ENCODE data around the gene P2RY2.

Gene P2RY2

DNA sequence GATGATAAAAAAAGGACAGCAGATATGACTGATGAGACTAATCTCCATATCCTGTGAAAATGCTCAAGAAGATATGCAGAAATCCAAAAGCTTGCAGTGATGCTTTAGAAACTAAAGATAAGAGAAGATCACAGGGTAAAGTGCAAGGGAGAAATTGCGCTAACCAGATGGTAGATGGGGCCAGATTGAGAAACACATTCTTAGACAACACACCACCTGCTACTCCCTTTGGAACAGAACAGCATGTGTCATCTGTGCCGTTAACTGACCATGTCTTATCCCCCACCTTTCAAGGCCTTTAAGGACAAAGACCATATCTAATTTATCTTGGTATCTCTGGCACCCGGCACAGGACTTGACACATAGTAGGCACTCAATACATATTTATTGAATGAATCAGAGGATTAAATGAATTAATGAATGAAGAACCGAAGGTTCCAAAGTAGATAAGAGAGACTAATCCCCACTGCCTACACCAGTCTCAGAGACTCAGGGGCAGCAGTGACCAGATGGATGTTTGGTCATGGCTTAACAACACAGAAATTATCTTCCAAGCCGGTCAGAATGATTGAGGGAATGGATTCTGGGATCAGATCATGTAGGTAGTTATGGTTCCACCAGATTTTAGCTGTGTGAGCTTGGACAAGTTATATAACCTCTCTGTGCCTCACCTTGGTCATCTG is 12.3 kb upstream of the P2RY2 start:
- no peak for DNase-seq (ENCODE audit: low read depth in 3 of 3)

DNA sequence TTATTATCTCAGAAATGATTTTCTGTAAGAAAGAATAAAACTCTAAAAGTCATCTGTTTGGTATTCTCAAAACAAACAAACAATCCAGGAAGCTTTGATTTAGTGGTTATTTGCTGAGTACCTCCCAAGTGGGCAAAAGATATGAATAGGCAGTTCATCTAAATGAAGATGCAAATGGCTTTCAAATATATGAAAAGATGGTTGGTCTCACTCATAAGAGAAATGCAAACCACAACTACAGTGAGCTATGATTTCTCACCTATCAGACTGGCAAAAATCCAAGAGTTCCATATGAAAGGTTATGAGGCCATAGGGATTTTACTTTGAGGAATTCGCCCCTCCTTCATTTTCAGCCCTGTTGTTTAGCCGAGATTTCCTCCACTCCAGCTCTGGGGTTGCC is 11.3 kb upstream of the P2RY2 start:
- no peak for DNase-seq (ENCODE audit: low read depth in 3 of 3)

DNA sequence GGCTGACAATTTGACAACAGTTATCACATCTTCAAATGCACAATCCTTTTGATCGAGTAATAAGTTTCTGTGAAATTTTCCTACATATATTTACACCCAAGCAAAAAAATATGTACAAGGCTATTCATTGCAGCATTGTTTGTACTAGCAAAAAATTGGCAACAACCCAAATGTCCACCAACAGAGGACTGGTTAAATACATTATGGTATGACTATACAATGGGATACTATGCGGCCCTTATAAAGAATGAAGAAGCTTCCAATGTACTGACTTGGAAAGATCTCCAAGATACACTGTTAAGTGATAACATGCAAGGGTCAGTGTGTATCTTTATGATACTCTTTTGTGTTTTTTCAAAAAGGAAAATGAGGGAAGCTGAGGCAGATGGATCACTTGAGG is 8.2 kb upstream of the P2RY2 start:
- no peak for DNase-seq (ENCODE audit: low read depth in 3 of 3)

DNA sequence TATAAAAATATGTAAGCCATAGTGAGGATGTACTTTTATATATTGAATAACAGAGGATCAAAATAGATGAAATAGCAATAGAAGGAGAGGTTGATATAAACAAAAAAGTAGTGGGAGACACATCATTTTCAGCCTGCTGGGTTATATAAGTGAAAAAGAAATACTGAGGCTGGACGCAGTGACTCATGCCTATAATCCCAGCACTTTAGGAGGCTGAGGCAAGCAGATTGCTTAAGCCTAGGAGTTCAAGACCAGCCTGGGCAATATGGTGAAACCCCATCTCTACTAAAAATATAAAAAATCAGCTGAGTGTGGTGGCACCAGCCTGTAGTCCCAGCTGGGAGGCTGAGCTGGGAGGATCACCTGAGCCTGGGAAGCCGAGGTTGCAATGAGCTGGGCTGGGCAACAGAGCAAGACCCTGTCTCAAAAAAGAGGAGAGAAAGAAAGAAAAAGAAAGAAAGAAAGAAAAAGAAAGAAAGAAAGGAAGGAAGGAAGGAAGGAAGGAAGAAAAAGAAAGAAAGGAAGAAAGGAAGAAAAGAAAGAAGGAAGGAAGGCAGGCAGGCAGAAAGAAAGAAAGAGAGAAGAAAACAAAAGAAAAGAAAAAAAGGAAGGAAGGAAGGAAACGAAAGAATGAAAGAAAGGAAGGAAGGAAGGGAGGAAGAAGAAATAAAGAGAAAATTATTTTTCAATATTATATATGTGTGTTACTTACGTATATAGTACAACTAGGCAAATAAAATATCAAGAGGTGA is 7.0 kb upstream of the P2RY2 start:
- DNase-seq (ENCODE audit: low read depth in 3 of 3), result no peak

DNA sequence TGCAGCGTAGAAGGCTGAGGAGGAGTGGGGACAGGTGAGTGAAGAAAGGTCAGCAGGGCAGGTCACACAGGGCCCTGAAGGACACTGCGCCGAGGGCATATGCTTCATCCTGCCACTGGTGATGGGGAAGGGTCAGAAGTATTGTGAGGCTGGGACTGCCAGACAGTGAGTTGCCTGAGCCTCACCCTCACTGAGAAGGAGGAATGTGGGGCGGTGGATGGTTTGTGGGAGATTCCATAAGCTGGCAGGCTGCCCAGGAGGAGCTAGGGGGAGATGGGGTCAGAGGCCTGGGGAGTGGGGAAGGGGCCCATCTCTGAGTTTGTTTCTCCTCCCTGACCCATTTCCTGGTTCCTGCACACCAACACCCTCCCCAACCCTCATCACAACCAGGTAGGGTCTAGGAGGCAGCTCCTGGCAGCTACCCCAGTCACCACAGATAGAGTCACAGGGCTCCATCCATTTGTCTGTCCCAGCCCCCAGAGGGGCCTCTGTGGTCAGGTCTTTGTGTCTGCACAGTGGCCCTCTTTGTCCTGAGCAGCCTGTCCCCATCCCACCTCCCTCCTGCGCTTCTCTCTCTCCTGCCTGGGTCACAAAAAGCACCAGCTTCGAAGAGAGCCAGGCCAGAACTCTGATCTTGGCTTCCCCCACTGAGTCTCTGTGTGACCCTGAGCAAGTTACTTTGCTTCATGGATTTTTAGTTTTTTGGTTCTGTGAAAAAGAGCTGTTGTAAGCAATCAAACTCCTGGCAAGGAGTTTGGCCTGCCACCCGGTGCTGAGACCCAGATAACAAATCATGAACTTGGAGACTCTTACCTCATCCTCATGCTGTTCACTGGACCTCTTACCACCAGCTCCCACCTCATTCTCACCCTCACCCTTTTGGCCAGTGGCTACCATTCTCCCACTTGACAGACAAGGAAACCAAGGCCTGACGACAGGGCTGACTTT is 4.6 kb upstream of the P2RY2 start:
- DNase-seq (ENCODE audit: low read depth in 3 of 3), result no peak

DNA sequence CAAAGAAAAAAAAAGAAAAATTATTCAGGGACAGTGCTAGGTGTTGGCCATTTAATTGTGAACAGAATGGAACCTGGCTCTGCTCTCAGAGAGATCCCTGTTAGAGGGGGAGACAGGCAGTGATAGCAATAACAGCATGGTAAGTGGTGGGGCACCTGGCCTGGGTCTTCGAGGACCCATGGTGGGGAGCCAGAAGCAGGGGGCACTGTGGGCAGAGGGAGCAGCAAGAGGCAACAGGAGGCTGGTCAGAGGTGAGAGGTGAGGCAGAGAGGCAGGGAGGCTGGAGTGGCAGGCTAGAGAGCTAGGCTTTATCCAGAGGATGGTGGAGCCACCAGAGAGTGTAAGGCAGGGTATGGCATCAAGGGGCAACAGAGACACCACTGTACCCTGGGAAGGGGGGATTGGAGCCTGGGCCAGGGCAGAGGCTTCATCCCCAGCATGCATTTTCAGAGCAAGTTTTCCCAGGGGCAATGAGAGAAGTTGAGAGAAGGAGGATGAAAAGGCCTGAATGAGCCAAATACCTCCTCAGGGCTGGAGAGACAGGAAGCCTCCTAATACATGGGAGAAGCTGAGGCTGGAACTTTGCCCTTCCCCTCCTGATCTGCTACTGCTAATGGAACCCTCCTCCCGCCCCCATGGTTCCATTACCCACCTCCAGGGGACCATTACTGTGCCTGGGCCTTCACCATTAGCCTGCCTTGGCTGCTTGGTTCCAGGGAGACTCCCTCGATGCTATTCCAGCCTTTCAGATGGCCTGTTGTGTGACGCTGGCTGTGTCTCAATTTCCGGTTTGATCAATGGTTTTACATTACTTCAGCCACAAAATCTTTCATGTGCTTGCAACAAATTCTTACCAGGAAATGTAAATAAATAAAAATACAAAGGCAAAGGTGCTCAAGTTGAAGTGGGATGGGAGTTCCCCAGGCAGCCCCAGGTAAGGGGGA is 2.6 kb upstream of the P2RY2 start:
- no peak for DNase-seq (ENCODE audit: low read depth in 3 of 3)

DNA sequence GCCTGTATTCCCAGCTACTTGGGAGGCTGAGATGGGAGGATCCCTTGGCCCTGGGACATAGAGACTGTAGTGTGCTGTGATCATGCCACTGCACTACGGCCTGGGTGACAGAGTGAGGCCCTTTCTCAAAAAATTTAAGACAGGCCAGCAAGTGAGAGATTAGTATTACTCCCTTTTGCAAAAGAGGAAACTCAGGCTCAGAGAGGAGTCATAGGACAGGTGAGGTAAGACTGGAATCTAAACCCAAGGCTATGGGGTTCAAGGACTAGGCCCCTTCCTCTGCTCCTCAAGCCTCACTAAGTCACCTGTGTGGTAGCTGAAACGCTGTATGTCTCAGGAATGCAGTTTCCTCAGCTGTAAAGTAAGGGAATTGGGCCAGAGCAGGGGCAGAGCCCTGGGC is 1.6 kb upstream of the P2RY2 start:
- no peak for DNase-seq (ENCODE audit: low read depth in 3 of 3)

DNA sequence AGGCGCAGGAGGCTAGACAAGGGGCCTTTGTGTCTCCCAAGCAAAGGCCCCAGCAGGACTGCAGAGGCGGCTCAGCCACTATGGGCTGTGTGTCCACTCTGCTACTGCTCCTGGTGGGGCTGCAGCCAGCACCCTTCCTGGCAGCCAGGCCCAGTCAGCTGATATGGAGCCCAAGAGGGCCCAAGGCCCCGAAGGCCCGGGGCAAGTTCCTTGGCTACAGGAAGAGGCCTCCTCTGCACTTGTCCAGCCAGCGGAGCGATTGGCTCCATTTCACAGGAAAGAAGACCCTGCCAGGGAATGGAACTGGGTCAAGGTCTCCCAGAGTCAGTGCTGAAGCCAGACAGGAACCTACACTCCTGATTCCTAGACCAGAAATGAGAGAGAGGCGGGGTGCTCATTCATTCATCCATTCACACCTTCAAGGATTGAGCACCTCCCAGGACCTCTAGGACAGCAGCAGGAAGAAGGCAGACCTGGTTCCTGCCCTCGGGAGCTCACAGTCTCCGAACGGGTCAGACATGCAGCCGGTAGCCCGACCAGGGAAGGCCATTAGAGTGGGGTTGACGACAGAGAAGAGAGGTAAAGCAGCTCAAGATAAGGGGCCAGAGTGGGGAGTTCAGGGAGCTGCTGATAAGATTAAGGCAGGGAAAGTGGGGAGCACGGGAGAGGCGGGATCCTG is 811 bp upstream of the P2RY2 start:
- no peak for DNase-seq (ENCODE audit: low read depth in 3 of 3)

DNA sequence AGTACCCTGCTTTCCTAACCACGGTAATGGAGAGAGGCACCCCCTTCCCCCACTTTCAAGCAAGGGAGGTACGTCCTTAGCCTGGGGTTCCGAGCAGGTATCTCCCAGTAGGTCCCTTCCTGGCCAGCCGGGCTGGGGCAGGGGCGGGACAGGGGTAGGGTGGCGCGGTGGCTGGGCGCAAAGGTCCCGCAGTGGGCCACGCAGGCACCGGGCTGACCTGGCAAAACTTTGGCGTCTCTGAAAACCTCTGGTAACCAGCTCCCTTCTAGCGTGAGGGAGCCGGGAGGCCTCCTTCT is 323 bp upstream of the P2RY2 start:
- DNase-seq (ENCODE audit: low read depth in 3 of 3), result no peak

DNA sequence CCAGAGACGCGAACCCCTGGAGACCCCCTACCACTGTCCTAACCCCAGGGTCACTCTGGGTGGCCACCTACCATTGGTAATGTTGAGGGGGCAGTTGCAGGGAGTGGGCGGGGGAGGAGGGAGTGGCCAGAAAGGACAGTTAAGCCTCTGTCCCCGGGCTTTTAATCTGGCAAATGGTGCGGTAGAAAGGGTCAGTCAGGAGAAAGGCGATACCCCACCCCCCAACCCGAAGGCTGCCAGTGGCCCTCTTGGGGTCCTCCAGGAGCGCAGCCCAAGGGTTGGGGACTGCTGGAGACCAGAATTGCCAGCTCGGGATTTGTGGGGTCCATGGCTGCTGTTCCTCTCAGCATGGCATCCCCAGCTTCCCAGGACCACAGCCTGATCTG is 742 bp downstream of the P2RY2 start:
- no peak for DNase-seq (ENCODE audit: low read depth in 3 of 3)

DNA sequence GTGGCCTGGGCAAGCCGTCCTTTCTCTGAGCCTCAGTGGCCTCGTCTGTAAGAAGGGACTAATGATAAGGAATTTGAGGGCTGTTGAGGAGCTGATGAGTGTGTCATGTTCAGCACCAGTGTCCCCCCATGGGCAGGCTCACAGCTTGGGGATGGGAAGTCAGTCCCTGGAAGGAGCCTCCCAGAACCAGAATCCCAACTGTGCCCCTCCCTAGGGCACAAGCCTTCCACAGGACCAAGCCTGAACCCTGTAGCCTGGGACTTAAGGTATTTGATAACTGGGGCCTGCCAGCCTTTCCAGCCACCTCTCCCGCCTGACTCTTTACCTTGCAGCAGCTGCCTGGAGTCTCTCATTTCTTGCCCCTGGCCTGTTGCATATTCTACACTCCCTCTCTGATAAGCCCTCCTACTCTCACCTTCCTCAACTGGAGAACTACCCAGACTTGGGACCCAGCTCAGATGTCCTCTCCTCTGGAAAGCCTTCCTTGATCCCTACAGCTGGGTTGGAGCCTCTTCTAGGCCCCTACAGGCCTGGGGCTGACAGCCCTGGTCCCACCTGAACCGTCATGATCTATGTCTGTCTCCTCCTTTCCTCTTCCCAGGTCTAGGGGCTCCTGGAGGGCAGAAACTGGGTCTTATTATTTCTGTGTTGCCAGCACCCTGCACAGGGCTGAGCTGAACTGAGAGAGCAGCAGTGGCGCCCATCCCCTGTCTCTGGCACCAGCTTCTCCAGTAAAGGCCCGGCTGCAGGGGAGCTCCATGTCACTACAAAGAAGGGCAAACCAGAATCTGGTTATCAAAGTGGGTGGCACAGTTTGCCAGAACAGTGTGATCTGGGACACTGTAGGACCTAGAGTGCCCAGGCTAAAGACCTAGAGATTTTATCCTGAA is 1.6 kb downstream of the P2RY2 start:
- DNase-seq (ENCODE audit: low read depth in 3 of 3), result no peak

DNA sequence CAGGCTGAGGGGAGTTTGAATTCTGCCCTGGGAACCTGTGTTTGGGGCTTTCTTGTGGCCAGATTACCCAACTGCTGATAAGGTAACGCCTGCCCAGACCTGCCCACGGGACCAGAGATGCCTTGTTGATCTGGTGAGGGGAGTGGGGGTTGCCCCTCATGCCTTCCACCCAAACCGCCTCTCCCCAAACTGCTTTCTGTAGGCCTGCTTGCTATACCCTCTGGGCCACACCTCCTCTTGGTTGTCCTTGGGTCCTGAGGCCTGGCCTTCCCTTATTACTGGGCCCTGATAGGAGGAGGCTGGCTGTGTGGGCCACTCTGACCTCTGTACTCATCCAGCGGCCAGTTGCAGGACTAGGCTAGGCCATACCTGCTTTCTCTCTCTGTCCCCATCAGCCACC is 3.4 kb downstream of the P2RY2 start:
- no peak for DNase-seq (ENCODE audit: low read depth in 3 of 3)

DNA sequence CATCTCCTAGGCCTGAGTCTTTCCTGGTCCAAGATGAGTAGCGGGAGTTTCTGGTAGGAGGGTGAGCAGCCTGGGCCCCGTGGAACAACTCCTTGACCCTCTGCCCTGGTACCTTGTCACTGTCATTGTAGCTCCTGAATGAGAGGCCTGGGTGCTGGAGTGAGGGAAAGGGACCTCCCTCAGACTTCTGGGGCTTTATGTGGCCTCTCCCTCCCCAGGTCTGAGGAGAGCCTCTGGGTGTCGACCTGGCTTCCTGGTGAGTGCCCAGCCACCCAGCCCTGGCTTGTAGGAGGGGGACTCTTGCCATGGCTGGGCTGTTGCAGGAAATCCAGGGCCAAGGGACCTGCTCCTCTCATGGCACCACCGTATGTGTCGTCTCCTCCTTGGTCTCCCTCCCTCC is 3.9 kb downstream of the P2RY2 start:
- DNase-seq (ENCODE audit: low read depth in 3 of 3), result no peak

DNA sequence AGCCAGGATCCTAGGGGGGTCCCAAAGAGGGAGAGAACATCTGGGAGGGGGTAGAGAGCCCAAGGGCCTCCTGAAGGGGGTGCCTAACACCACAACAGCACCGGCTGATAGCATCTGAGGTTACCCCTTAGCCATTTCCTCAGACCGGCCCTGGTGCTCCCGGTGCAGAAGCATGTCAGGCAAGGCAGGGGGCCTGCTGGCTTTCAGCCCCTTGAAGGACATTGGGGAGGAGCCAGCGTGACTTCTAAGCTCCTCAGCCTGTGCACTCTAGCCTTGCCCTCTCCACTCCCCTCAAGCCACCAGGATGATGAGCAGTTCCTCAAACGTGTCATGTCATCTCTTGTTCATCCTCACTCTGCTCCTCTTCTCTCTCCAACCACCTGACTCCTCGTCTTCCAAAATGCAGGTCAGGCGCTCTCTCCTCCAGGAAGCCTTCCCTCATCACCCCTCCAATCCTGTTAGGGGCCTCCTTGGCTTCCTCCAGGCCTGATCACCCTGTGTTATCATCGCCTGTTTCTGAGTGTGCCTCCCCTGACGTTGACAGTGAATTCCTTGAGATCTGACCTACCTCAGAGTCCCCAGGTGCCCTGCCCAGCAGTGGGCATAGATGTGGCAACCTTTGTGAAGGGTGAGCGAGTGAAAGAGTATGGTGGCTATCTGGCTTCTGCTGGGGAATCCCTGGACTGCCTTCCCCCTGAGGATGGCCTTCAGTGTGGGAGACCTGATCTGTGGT is 6.1 kb downstream of the P2RY2 start:
- DNase-seq (ENCODE audit: low read depth in 3 of 3), result no peak

DNA sequence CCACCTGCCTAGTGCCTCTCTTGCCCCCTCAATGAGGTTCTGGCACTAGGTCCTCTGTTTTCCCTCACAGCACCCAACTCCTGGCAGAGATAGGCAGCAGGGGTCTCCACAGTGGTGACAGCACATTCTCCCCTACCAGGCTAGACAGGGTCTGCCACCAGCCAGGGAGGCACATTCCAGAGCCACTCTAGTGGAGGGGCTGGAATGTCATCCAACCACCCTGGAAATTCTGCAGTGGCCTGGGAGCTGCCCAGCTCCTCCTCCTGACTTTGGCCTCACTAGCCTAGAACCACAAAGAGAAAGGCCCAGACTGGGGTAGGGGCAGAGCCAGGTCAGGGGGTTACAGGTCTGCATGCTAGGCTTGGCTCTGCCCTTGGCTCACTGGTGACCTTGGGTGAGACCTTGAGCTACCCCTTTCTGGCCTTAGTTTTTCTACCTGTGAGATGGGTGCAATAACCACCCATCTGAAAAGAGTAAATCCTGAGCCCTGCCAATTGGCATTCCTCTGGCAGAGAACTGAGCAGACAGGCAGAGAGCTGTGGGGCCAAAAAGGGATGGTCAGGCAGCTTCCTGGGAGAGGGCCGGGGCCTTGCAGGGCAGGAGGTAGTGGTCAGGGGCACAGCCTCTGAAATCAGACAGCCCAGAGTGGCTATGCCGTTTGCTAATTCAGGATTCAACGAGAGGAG is 7.1 kb downstream of the P2RY2 start:
- DNase-seq (ENCODE audit: low read depth in 3 of 3), result no peak

DNA sequence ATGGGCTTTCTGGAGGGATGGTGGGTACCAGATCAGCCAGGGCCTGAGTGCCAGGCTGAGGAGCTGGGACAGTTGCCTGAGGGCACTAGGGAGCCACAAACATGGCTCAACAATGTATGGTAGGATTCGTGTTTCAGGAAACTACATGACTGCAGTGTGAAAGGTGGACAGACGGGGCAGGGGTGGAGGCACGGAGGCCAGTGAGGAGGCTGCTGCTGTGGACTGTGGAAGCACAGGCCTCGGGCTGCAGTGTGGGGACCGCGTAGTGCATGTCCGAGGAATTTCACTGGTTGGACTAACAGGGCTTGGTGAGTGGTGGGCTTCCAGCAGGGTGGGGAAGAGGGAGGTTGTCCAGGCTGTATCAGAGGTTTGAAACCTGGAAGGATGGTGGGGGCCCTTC is 7.8 kb downstream of the P2RY2 start:
- DNase-seq (ENCODE audit: low read depth in 3 of 3), result no peak

DNA sequence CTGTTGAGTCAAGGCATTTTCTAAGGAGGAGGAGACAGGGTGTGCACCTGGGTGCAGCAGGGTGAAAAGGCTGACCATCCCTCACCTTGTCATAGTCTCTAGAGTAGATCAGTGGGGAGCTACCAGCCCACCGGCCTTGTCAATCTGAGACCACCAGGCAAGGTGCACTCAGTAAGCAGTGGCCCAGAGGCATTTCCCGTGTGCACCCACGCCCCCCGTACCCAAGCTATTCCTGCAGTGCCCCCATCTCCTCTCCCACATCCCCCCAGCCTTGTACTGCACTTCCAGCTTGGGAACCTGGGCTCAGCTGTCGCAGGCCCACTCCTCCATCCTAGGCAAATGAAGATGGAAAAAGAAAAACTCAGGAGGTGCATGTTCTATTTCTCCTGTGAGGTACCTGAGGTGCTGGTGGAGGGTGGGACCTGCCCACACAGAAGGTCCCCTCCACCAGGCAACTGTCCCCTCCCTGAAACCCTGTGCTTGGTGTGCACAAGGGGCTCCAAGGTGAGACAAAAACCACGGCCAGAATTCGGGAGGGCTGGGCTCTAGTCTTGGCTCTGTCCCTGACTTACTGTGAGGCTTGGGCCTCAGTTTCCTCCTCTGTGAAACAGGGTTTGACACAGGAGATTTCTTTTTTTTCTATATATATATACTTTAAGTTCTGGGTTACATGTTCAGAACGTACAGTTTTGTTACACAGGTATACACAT is 8.4 kb downstream of the P2RY2 start:
- DNase-seq (ENCODE audit: low read depth in 3 of 3), result no peak

DNA sequence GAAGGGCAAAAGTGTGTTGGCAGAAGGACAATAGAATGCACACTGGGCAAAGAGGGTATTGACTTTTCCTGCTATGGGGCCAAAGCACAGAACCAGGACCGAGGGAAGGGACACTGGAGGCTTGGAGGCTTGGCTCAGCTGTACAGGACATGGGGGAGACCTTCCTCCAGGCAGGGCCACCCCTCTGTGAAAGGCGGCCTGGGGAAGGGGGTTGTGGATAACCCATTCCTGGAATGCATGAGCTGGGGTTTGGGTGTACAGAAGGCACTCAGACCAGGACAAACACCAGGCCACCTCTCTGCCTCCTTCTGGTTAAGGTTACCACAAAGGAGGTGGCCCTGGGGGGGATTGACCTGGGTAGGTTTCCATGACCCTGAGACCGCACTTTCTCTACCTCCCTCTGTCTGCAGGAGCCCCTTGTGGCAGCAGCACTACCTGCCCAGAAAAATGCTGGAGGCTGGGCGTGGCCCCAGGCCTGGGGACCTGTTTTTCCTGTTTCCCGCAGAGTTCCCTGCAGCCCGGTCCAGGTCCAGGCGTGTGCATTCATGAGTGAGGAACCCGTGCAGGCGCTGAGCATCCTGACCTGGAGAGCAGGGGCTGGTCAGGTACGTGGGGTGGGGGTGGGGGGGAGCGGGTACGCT is 9.6 kb downstream of the P2RY2 start:
- DNase-seq (ENCODE audit: low read depth in 3 of 3), result no peak
